ENCODE results near the gene TPSB2.
"Not testable (repeated sequence)": the region's sequence is repeated elsewhere in the genome, so short reads cannot be mapped to it uniquely, and the experiment has no call there.

Gene TPSB2

DNA sequence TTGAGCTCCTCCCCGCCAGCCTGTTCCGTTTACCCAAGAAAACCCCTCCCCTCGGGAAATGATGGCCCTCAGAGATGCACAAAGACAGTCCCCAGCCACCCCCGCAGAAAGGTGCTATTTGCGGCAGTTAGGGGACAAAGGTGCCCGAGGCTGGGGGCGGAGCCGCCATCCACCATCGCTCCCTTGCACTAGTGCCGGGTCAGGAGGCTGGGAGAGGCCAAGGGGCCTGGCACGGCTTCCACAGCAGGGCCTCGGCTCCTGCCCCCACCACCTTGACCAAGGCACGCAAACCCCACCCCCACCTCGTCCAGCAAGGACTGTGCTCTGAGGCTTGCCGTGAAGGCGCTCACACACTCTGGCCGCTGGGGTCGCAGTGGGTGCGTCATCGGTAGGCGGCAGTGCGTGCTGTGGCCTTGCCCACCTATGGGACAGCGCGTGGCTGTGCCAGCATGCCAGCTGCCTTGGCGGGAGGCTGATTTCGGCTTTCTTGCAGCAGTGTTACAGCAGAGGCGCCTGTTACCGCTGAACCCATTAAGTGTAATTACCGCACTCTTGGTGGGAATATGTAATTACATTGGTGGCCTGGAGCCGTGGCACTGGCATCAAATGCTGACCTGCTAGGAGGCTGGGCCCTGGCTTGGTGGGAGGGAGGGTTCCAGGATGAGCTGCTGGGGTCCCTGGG lies 36.7 kb downstream of the TPSB2 start:
- H3K9me3 Mint-ChIP-seq = no peaks in the 10 kb centered on the region
- TF ChIP-seq, protein P1, sequence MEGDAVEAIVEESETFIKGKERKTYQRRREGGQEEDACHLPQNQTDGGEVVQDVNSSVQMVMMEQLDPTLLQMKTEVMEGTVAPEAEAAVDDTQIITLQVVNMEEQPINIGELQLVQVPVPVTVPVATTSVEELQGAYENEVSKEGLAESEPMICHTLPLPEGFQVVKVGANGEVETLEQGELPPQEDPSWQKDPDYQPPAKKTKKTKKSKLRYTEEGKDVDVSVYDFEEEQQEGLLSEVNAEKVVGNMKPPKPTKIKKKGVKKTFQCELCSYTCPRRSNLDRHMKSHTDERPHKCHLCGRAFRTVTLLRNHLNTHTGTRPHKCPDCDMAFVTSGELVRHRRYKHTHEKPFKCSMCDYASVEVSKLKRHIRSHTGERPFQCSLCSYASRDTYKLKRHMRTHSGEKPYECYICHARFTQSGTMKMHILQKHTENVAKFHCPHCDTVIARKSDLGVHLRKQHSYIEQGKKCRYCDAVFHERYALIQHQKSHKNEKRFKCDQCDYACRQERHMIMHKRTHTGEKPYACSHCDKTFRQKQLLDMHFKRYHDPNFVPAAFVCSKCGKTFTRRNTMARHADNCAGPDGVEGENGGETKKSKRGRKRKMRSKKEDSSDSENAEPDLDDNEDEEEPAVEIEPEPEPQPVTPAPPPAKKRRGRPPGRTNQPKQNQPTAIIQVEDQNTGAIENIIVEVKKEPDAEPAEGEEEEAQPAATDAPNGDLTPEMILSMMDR (IDR thresholded peaks at IDR 0.05; ENCODE audit: unreplicated experiment in 3 of 3) = no peak

DNA sequence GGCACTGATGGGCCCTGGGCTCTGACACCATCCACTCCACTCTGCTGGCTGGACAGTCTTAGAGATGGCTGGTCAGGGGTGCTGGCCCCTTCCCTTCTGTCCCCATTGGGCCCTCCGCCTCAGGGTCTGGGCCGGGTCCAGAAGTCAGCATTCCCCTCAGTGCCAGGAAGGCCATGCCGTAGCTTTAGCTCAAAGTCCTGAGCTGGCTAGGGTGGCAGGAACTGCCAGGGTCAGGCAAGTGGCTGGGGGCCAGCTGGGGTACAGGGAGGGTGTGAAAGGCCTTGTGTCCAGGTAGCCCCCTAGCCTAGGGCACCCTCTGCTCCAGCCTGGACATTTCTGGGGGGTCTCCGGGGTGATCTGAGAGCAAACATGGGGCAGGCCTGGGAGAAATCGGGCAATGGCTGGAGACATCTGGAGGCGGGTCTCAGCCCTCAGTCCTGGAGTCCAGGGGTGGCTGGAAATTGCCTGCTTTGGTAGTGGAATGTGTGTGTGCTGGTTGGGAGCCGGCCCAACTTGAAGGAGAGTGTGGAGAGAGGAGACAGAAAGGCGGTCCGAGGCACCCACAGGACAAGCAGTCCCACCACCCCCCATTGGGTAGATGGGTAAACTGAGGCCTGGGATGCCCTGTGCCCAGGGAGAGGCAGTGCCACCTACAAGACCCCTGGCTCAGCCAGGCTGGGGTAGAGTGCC lies 37.5 kb downstream of the TPSB2 start:
- Mint-ChIP-seq H3K4me1 (no peaks in the 10 kb centered on the region), H3K4me3 (no peak overlapping the region), H3K27ac (no peak overlapping the region), H3K36me3 (ENCODE audit: low read depth) (no peaks in the 10 kb centered on the region), H3K27me3 (ENCODE audit: low read depth) (peaks cover 6% of the 10 kb centered on the region), H3K9me3 (no peaks in the 10 kb centered on the region)
- TF ChIP-seq, protein P1 (IDR thresholded peaks at IDR 0.05; ENCODE audit: unreplicated experiment in 3 of 3) = no peak

More for the DNA sequence above, 36.7 kb downstream of the TPSB2 start:
- Mint-ChIP-seq H3K36me3 (ENCODE audit: low read depth) (no peaks in the 10 kb centered on the region), H3K4me1 (no peaks in the 10 kb centered on the region), H3K27ac (no peak overlapping the region), H3K4me3 (no peak overlapping the region), H3K27me3 (ENCODE audit: low read depth) (peaks cover 6% of the 10 kb centered on the region)

DNA sequence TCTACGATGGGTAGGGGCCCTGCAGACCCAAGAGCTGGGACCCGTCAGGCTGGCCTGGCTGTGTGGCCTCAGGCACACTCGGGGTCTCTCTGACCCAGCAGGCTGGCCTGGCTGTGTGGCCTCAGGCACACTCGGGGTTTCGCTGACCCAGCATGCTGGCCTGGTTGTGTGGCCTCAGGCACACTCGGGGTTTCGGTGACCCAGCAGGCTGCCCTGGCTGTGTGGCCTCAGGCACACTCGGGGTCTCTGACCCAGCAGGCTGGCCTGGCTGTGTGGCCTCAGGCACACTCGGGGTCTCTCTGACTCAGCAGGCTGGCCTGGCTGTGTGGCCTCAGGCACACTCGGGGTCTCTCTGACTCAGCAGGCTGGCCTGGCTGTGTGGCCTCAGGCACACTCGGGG lies 39.2 kb downstream of the TPSB2 start:
- H3K27me3 Mint-ChIP-seq (ENCODE audit: low read depth); H3K36me3 Mint-ChIP-seq (ENCODE audit: low read depth); H3K9me3 Mint-ChIP-seq; H3K4me1 Mint-ChIP-seq; H3K27ac Mint-ChIP-seq; H3K4me3 Mint-ChIP-seq: not testable (repeated sequence)

DNA sequence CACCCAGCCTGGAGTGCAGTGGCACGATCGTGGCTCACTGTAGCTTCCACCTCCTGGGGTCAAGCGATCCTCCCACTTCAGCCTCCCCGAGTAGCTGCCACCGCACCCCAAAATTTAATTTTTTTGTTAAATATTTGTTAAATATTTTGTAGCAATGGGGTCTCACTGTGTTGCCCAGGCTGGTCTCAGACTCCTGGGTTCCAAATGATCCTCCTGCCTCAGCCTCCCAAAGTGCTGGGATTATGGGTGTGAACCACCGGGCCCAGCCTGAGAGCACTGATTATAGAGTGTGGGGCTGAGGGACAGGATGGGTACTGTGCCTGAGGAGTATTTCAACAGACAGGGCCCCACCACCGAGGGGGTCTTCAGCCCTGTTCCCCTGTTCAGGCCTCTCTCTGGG lies 40.5 kb downstream of the TPSB2 start:
- Mint-ChIP-seq H3K4me3 (no peak overlapping the region), H3K4me1 (no peaks in the 10 kb centered on the region), H3K36me3 (ENCODE audit: low read depth) (peaks cover 8% of the 10 kb centered on the region), H3K9me3 (no peaks in the 10 kb centered on the region), H3K27me3 (ENCODE audit: low read depth) (peaks cover 3% of the 10 kb centered on the region), H3K27ac (no peak overlapping the region)
- TF ChIP-seq, protein P1 (IDR thresholded peaks at IDR 0.05; ENCODE audit: unreplicated experiment in 3 of 3) = no peak

DNA sequence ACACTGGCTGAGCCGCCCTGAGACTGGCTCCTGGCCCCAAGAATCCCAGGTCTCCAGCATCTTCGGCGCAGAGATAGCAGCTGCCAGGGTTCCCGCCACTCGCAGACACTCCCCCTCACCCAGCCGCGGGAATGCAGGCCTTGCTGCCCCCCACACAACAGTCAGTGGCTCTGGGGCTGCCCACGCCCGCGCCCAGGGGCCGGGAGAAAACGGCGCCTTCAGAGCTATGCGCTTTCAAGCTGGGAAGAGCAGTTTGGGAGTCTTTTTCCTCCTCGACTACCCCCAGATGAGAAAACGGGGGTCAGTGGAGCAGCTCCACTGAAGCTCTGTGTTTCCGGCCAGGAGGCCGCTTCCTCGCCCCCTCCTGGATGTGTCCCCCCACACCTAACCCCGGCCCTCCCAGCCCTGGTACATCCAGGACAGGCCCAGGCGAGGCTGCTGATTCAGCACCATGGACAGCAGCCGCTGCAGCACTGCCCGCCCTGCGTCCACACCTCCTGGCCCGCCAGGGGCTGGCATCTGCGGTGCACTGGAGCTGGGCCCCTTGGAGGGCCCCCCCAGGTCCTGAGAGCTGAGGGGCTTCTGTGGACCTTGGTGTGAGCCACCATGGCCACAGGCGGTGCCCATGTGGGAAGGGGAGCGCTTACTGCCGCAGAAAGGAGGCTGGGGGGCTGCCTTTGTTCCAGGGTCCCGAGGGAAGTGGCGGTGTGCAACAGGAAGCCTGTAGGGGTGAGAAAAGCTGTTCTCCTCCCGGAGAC lies 41.4 kb downstream of the TPSB2 start:
- Mint-ChIP-seq H3K36me3 (ENCODE audit: low read depth) (peaks cover 8% of the 10 kb centered on the region), H3K4me1 (peaks cover 3% of the 10 kb centered on the region), H3K9me3 (no peaks in the 10 kb centered on the region), H3K27ac (no peak overlapping the region), H3K4me3 (no peak overlapping the region), H3K27me3 (ENCODE audit: low read depth) (peaks cover 3% of the 10 kb centered on the region)
- TF ChIP-seq, protein P1 (IDR thresholded peaks at IDR 0.05; ENCODE audit: unreplicated experiment in 3 of 3) = peak in 1 of 3 experiments; percentile 15

DNA sequence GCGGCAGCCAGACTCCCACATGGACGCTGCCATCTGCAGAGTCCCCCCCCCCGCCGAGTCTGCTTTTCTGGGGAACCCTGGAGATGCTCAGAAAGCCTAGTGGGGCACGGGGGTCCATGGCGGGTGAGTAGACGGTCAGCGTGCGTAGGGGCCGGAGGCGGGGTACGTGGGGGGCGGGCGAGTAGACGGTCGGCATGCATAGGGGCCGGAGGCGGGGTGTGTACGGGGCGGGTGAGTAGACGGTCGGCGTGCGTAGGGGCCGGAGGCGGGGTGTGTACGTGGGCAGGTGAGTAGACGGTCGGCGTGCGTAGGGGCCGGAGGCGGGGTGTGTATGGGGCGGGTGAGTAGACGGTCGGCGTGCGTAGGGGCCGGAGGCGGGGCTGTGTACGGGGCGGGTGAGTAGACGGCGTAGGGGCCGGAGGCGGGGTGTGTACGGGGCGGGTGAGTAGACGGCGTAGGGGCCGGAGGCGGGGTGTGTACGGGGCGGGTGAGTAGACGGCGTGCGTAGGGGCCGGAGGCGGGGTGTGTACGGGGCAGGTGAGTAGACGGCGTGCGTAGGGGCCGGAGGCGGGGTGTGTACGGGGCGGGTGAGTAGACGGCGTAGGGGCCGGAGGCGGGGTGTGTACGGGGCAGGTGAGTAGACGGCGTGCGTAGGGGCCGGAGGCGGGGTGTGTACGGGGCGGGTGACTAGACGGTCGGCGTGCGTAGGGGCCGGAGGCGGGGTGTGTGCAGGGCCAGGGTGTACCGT lies 44.4 kb downstream of the TPSB2 start:
- not testable (repeated sequence) for H3K27me3 Mint-ChIP-seq (ENCODE audit: low read depth); H3K4me3 Mint-ChIP-seq; H3K36me3 Mint-ChIP-seq (ENCODE audit: low read depth); H3K27ac Mint-ChIP-seq; H3K9me3 Mint-ChIP-seq
- peaks cover 16% of the 10 kb centered on the region for H3K4me1 Mint-ChIP-seq
